HG03139 (cell line): ENCODE results near the gene TTLL10.
"Not testable (repeated sequence)": the region's sequence is repeated elsewhere in the genome, so short reads cannot be mapped to it uniquely, and the experiment has no call there.

Experiments
- ATAC-seq: cut with Tn5 transposase; IDR thresholded peaks from one replicate; pipeline ENCODE4 v1.9.1; 2021; ENCODE audit not compliant: unreplicated experiment

The TTLL10 gene

GRCh38 chr1:1183833-1184775 is 10.4 kb downstream of the TTLL10 start:
- no peak for ATAC-seq

GRCh38 chr1:1185101-1185765 is 11.6 kb downstream of the TTLL10 start:
- no peak for ATAC-seq

DNA sequence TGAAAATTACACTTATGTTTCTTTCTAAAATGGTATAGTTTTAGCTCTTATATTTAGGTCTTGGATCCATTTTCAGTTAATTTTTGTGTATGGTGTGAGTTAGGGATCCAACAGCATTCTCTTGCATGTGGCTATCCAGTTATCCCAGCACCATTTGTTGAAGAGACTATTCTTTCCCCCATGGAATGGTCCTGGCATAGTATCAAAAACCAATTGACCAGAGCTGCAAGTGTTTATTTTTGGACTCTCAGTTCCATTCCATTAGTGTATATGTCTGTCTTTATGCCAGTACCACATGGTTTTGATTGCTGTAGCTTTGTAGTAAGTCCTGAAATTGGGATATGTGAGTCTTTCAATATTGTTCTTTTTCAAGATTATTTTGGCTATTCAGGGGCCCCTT is 14.3 kb downstream of the TTLL10 start:
- no peak for ATAC-seq

GRCh38 chr1:1189111-1189510 is 15.4 kb downstream of the TTLL10 start:
- no peak for ATAC-seq

GRCh38 chr1:1191734-1192133 is 18.1 kb downstream of the TTLL10 start:
- ATAC-seq, result no peak

DNA sequence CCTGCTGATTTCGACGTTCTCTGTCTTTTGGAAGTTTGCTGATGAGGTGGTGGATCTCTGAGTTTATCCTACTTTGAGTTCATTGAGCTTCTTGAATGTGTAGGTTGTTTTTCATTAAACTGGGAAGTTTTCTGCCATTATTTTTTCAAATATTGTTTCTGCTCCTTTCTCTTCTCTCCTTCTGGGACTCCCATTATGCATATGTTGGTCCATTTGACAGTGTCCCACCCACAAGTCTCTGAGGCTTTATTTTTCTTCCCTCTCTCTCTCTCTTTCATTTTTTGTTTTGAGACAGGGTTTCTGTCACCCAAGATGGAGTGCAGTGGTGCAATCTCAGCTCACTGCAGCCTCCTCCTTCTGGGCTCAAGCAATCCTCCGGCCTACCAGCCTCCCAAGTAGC is 21.0 kb downstream of the TTLL10 start:
- ATAC-seq, result no peak

GRCh38 chr1:1195726-1196125 is 22.0 kb downstream of the TTLL10 start:
- ATAC-seq, result not testable (repeated sequence)

DNA sequence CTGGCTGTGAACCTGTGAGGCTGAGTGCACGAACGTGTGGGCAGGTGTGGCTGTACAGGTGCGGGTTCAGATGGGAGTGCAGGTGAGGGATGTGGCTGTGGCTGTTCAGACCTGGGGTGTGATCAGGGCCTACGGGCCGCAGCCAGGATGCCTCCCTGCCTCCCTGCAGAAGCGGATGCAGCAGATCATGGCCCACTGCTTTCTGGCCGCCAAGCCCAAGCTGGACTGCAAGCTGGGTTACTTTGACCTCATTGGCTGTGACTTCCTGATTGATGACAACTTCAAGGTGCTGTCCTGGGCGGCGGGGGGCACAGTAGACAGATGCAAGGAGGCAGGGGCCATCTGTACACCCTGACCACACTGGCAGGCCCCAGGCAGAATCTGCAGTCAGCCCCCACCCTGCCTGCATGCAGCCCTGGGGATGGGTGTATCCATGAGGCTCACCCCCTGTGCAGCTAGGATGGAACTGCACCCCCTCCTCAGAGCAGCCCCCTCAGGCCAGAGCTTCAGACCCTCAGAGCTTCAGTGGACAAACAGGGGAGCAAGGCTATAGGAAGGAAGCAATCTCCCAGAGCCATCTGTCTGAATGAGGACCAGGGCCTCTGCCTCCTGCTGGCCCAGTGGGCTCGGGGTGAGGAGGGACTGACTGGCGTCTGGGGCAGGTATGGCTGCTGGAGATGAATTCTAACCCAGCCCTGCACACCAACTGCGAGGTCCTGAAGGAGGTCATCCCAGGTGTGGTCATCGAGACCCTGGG is 22.9 kb downstream of the TTLL10 start:
- ATAC-seq, result no peak

DNA sequence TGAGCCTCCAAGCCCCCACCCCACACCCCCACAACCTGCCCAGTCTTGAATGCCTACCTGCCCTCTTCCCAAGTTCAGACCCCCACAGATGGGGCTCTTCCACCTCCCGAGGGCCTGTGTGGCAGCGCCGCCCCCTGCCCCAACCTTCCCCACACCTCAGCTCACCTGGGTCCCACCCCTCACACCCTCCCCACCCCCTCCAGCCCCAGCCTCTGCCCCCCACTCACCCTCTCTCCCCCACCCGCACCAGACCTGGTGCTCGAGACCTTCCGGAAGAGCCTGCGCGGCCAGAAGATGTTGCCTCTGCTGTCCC is 23.5 kb downstream of the TTLL10 start:
- ATAC-seq, result no peak

GRCh38 chr1:1197551-1198422 is 24.1 kb downstream of the TTLL10 start:
- no peak for ATAC-seq

GRCh38 chr1:1198423-1199140 is 24.9 kb downstream of the TTLL10 start:
- no peak for ATAC-seq

DNA sequence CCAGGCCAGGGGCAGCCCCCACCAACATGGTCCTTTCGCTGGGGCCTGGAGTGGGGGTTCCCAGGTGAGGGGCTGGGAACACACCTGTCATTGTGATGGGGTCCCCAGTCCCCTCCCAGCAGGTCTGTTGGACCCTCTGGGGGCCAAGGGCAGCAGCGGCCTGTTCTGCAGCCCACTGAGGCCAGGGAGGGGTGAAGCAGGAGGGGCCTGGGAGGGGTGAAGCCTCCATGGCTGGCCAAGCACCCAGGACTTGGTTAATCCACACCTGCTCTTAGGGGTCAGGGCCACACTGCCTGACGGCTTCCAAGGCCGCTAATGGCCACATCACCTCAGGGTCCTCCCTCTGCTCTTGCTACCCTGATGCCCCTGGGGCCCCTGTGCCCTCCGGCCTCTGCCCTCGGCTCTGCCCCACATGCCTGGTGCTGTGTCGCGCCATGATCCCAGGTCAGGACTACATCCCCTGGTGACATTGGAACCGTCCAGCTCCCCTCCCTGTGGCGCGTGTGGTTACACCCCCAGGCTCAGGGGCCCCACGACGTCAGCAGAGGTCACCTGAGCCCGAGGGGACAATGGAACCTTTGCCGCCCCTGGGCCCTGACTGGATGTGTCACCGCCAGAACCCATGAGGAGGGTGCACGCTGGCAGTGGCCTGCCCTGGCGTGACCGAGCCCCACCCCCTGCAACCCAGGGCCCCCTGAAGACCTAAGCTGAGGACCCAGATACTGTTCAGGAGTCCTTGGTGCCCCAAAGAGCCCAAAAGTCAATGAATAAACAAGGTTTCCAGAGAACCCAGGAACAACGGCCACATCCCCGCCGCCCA is 25.7 kb downstream of the TTLL10 start:
- no peak for ATAC-seq

GRCh38 chr1:1199961-1200875 is 26.5 kb downstream of the TTLL10 start:
- no peak for ATAC-seq

DNA sequence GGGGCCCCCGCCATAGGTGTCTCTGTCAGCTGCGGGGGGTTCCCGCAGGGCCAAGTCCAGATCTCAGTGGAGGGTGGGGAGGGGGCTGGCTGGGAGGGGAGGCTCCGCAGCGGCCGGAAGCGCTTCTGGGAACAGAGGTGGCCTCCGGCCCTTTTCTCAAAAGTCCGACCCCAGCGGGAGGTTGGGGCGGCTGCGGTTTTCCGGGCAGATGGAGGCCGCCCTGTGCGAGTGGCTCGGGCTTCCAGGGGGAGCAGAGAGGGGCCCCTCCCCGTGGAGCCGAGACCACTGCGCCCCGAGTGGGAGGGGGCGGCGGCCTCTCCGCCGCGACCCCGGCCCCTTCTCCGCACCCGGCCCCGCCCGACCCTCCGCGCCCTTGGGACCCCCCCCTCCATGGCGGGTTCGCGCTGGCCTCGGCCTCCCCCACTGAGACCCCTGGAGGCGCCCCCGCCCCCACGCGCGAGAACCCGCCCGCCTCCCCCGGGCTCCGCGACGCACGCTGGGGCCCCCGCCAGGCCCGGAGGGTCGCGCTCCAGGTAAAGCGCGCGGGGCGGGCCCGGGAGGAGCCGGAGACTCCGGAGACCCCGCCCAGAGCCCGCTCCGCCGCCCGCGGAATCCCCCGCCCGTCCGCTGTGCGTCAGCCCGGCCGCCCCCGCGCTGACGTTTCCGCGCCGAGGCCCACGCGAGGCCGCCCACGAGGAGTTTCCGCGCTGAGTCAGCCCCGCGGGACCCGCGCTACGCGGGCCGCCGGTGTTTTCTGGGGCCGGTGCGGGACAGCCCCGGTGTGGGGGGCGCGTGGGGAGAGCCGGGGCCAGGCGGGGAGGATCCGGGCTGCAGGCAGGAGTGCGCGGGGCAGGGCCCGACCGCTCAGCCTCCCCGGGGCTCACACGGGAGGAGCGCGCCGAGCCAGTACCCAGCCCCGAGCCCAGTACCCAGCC is 27.5 kb downstream of the TTLL10 start:
- no peak for ATAC-seq

GRCh38 chr1:1202831-1203560 is 29.3 kb downstream of the TTLL10 start:
- ATAC-seq, result no peak
